OCI-LY1 (cell line): ENCODE results near the gene ABCF3.

Source experiments
- EZH2 ChIP-seq: fragments of 200-600 bp; sonication (generic), shearing (Covaris generic); IDR thresholded peaks from 2 replicates; pipeline ENCODE4 v1.8.0; 2017; ENCODE audit warnings: borderline replicate concordance, mixed run types, mild to moderate bottlenecking, antibody characterized with exemption, low read length, moderate library complexity, mixed read lengths
- TF ChIP-seq, protein P1 (sequence below): fragments of 200-600 bp; sonication (generic), shearing (Covaris generic); IDR thresholded peaks from 2 replicates; pipeline ENCODE4 v1.5.1; 2017; ENCODE audit warnings: mild to moderate bottlenecking, antibody characterized with exemption, low read length, moderate library complexity, mixed read lengths

DNA sequence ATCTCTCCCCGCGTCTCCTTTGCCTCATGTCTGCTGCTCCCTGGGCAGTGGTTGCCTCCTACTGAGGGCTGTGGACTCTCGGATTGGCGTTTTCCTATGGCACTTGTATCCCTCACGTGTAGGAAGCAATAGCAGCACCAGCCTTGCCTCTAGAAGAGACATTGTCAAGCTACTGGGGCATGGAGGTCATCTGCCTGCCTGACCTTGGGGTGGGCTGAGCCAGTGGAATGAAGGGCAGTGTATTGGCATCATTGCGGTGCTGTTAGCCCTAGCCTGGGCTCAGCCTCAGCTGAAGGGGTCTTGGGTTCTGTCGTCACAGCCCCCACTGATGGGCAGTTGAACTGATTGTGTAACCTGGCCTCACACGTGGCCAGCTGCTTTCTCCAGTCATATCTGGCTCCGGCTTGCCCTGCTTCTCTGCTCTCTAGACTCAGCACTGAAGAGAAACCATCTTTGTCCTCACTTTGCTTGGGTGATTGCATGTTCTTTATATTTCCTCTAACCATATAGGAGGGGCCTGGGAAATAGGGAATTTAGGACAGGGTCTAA lies 8.1 kb downstream of the ABCF3 start:
- TF ChIP-seq EZH2: no peak
- TF ChIP-seq, protein P1, sequence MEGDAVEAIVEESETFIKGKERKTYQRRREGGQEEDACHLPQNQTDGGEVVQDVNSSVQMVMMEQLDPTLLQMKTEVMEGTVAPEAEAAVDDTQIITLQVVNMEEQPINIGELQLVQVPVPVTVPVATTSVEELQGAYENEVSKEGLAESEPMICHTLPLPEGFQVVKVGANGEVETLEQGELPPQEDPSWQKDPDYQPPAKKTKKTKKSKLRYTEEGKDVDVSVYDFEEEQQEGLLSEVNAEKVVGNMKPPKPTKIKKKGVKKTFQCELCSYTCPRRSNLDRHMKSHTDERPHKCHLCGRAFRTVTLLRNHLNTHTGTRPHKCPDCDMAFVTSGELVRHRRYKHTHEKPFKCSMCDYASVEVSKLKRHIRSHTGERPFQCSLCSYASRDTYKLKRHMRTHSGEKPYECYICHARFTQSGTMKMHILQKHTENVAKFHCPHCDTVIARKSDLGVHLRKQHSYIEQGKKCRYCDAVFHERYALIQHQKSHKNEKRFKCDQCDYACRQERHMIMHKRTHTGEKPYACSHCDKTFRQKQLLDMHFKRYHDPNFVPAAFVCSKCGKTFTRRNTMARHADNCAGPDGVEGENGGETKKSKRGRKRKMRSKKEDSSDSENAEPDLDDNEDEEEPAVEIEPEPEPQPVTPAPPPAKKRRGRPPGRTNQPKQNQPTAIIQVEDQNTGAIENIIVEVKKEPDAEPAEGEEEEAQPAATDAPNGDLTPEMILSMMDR: no peak
